ENCODE results near the gene SMIM14.
"Not testable (repeated sequence)": the region's sequence is repeated elsewhere in the genome, so short reads cannot be mapped to it uniquely, and the experiment has no call there.

Gene SMIM14

DNA sequence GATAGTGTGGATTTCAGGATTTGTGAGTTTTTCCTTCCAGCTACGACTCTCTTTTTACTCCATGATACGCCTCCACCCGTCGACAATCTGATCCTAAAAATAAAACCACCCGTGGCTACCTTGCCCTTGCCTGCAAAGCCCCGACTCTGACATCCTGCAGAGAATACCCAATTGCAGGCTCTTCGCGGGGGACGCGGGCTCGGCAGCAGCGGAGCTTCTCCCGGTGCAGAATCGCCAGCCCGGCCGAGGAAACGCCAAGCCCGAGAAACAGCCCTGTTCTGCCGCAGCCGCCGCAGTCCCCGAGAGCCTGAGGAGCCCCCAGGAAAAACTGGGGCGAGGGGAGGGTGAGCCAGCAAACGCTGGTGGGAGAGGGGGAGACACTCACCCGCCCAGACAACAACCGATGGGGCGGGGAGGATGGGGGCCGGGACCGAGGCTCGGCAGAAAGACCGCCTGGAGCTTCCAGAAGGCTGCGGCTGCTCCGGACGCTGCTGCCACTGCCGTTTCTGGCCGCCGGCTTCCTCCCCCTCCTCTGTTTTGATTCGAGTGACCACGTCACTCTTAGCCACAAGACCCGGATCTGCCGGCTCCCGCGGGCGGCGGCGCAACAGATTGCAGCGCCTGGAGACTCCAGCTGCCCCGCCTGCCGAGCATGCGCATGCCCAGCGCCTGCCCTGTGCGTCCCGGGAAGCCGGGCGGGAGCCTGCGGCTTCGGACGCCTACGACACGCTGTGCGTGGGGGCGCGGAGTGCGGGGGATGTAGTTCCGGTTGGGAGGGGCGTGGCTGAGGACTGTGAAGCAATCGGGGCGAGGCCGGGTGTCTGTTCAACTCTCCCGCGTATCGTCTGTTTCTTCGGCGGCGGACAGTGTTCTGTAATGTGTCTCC lies at the start of gene SMIM14:
Gene SMIM14, minus strand, starts transcription at position 512 of the 886 bp plus-strand sequence. CDS start 33,720 bp downstream, outside the sequence.
- DNase-seq: peak; percentile 87

DNA sequence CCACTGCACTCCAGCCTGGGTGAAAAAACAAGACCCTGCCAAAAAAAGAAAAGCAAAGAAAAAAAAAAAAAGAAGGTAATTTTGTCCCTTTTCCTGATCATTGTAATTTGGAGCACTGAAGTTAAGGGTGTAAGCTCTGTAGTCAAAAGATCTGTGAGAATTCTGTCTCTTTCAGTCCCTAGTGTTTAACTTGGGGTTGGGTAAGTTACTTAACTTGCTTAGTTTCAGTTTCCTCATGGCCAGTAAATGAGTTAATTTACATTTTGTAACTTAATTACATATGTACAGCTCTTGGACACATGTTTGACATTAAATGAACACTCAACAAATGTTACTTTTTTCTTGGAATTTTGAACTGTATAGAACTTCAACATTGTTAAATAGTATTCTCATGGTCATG lies 48.3 kb upstream of the SMIM14 start:
- no peak for DNase-seq

DNA sequence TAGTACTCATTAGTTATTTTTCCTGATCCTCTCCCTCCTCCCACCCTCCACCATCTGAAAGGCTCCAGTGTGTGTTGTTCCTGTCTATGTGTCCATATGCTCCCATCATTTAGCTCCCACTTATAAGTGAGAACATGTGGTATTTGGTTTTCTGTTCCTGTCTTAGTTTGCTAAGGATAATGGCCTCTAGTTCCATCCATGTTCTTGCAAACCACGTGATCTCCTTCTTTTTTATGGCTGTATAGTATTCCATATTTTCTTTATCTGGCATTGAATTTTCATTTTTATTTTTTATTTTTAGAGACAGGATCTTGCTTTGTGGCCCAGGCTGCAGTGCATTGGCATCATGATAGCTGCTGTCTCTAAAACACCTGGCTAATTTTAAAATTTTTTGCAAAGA lies 47.3 kb upstream of the SMIM14 start:
- DNase-seq: no peak

DNA sequence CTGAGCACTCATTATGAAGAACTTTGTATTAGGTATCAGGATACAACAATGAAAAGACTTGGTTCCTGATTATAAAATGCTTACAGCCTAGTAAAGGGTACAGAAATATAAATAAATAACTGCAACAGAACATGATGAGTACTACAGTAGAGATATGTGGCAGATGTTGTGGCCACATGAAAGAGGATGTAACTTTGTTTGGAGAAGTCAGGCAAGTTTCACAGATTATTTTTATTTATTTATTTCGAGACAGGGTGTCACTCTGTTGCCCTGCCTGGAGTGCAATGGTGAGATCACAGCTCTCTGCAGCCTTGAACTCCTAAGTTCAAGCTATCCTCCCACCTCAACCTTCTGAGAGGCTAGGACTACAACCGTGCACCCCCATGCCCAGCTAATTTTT lies 43.5 kb upstream of the SMIM14 start:
- no peak for DNase-seq

DNA sequence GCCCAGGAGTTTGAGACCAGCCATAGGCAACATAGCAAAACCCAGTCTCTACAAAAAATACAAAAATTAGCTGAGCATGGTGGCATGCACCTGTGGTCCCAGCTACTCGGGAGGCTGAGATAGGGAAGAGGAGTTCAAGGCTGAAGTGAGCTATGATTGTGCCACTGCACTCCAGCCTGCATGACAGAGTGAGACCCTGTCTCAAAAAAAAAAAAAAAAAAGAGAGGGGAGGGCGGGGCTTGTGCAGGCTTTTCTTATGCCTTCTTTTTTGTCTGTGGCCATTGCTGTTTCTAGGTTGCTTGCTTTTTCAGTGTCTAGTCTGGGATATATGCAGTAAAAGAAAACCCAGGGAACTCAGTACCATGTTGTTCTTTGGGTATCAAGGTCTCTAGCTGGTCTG lies 42.3 kb upstream of the SMIM14 start:
- not testable (repeated sequence) for DNase-seq

DNA sequence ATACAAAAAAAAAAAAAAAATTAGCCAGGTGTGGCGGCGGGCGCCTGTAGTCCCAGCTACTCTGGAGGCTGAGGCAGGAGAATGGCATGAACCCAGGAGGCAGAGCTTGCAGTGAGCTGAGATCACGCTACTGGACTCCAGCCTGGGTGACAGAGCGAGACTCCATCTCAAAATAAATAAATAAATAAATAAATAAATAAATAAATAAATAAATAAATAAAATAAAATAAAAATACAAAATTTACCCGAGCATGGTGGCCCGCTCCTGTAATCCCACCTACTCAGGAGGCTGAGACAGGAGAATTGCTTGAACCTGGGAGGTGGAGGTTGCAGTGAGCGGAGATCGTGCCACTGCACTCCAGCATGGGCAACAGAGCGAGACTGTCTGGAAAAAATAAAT lies 37.0 kb upstream of the SMIM14 start:
- not testable (repeated sequence) for DNase-seq

DNA sequence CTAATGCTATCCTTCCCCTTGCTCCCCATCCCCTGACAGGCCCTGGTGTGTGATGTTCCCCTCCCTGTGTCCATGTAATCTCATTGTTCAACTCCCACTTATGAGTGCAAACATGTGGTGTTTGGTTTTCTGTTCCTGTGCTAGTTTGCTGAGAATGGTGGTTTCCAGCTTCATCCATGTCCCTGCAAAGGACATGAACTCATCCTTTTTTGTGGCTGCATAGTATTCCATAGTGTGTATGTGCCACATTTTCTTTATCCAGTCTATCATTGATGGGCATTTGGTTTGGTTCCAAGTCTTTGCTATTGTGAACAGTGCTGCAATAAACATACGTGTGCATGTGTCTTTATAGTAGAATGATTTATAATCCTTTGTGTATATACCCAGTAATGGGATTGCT lies 31.6 kb upstream of the SMIM14 start:
- DNase-seq: not testable (repeated sequence)

DNA sequence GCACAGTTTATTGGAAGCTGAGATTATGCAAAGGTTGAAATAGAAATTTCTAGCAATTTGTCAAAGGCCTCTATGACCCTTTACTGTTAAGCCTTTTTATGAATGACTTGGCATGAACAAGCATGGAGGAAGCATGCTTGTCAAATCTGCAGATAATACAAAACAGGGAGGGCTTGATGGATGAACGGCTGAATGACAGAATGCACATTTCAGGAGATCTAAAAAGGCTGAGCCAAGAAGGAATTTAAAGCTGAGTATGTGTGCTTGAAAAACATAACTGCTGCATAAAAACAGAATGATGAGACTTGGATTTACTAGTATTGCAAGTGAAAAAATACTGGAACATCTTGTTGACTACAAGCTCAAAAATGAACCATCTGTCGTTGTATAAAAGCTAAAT lies 30.2 kb upstream of the SMIM14 start:
- no peak for DNase-seq

DNA sequence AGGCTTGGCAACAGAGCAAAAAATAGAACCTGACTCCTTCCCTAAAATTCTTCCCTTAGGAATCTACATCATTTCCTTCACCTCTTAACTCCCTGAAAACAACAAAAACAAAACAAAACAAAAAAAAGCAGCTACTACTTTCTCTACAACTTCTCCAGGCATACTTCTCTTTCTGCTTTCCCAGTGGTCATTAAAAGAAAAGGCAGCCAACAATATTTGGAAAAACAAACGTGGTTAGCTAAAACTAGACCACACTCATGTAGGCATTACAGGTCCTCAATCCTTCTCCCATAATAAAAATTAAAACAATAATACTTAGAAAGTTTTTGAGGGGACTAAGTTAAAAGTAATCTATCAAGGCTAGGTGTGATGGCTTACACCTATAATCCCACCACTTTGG lies 29.0 kb upstream of the SMIM14 start:
- no peak for DNase-seq

DNA sequence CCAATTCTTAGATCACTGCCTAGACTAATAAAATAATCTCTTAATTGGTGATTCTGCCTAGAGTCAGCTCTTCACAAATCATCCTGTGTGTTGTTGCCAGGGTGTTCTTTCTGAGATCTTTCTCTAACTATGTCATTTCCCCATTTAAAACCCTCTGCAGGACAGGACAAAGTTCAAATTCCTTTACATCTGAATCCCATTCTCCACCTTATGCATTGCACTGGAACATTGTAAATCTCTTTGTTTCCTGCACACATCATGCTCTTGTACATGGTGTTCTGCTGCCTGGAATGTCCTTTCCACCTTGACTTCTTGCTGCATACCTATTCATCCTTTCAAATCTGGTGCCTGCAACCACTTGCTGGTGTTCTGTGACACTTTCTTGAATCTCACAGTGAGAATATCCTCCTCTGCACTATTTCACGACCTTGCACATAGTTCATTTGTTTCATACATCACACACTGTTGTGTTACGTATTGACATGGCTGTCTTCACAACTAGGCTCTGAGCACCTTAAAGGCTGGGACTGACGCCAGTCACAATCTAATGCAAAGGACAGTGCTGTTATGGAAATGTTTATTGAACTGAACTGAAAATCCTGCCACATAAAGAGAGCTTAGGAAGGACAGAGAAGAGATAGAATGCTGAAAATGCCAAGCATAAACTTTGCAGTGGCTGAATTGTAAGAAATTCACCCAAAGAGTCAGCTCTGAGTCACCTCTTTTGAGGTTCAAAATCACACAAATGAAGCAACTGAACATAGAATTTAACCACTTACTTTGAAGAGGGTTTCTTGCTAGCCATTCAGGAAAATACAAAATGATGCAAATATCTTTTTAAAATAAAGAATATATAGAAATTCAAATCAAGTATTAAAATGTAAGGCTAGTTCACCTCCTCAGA lies 26.4 kb upstream of the SMIM14 start:
- no peak for DNase-seq

DNA sequence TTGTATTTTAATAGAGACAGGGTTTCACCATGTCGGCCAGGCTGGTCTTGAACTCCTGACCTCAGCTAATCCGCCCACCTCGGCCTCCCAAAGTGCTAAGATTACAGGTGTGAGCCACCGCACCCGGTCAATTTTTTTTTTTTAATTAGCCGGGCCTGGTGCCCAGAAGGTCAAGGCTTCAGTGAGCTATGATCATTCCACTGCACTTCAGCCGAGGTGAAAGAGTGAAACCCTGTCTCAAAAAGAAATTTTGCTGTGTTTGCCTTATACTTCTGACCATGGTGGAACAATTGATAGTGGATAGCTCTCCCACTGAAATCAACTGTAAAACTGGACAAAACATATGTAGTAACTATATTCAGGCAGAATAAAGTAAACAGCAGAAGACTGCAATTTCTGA lies 24.0 kb upstream of the SMIM14 start:
- DNase-seq: no peak

DNA sequence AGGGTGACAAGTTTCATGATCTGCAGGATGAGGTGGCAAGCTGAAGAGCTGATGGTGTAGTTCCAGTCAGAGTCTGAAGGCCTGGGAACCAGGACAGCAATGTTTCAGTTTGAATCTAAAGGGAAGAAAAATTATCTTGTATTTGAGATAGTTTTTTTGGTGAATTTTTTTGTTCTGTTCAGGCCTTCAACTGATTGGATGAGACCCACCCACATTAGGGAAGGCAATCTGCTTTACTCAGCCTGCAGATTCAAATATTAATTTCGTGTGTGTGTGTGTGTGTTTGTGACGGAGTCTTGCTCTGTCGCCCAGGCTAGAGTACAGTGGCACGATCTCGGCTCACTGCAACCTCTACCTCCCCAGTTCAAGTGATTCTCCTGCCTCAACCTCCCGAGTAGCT lies 22.1 kb upstream of the SMIM14 start:
- DNase-seq: no peak

DNA sequence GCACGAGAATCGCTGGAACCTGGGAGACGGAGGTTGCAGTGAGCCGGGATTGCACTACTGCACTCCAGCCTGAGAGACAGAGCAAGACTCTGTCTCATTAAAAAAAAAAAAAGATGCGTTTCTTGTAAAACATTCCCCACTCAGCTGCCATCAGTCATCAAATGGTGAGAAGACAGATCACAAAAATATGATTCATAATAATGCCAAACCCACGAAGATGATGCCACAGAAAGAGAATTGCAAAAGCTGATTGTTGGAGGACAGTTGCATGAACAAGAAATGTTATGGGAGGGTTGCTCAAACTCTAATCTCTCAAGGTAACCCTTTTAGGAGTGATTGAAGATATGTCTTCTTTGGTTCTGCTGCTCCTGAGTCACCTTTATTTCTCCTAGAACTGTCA lies 21.4 kb upstream of the SMIM14 start:
- DNase-seq: no peak

DNA sequence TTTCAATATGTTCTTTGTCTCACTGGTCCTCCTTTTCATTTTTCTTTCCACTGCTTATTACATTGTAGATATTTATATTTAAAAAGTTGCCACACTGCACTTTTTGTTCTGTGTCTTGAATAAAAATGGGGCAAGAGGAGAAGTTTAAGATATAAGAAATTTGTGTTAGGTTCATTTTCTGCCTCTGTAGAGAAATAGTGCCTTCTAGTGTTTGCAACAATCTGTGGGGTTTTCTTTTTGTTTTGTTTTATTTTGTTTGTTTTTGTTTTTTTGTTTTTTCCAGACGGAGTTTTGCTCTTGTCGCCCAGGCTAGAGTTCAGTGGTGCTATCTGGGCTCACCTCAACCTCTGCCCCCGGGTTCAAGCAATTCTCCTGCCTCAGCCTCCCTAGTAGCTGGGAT lies 20.1 kb upstream of the SMIM14 start:
- DNase-seq: no peak

DNA sequence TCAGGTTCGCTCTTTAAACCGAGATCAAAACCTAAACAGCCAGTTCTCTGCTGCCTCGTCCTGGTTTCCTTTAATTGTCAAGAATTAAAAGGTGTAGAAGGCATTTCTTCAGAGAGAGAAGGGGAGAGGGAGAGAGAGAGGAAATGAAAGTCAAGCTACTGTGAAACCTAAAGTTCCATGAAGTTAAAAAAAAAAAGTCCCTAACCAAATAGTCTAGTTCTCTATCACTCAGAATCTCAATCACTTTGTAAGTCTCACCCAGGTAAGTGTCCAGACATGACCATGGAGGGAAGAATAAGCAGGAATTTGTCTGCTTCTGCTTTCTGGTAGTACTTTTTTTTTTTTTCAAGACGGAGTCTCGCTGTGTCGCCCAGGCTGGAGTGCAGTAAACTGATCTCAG lies 18.8 kb upstream of the SMIM14 start:
- DNase-seq: no peak

DNA sequence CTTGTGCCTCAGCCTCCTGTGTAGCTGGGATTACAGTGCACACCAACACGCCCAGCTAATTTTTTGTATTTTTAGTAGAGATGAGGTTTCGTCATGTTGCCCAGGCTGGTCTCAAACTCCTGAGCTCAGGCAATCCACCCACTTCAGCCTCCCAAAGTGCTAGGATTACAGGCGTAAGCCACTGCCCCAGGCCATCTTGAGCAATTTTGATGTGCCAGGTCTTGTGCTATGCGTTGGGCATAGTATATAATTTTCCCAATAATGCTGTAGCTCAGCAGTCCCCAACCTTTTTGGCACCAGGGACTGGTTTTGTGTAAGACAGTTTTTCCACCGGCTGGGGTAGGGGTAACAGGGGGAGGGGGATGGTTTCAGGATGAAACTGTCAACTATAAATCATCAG lies 18.0 kb upstream of the SMIM14 start:
- not testable (repeated sequence) for DNase-seq

DNA sequence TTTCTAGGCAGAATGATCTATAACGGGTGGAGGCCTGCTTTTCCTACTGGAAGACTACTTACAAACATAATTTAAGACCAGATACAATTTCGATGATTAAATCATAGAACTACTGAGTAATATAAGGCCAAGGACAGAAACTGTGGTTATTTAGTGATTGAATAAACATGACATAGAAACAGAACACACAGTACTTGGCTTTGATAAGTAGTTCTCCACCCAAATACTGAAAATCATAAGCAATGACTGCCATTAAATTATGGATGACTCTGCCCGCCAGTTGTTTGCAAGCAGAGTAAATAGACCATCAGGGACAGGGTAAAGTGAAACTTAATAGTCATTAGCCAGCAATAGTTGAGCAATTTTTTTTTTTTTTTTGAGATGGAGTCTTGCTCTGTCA lies 17.2 kb upstream of the SMIM14 start:
- DNase-seq: no peak

DNA sequence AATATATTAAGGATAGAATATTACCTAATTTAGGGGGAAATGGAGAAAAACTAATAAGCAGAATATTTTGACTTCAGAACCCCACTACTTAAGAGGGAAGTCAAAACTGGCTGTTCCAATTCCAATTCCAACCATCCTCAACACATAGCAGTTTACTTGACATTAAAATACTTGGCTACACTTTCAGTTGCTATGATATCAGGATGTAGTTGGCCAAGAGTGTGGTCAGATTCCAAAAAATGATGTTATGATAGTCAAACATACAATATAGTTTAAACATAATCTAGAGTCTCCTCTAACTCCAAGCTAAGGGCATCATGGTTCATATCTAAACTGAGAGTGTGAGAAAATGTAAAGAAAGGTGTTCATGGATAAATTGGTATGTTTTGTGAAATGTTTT lies 16.5 kb upstream of the SMIM14 start:
- DNase-seq: no peak

DNA sequence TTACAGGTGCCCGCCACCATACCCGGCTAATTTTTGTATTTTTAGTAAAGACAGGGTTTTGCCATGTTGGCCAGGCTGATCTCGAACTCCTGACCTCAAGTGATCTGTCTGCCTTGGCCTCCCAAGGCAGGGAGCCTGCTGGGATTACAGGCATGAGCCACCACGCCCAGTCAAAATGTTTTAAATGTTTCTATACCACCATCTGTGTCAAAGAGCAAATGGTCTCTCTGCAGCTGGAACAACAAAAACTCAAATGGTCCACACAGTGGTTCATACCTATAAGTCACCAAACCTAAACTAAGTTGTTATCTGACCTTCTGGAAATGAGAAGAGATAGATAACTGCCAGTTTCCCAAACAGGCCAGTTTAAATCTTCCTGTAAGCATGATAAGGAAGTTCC lies 12.9 kb upstream of the SMIM14 start:
- not testable (repeated sequence) for DNase-seq

DNA sequence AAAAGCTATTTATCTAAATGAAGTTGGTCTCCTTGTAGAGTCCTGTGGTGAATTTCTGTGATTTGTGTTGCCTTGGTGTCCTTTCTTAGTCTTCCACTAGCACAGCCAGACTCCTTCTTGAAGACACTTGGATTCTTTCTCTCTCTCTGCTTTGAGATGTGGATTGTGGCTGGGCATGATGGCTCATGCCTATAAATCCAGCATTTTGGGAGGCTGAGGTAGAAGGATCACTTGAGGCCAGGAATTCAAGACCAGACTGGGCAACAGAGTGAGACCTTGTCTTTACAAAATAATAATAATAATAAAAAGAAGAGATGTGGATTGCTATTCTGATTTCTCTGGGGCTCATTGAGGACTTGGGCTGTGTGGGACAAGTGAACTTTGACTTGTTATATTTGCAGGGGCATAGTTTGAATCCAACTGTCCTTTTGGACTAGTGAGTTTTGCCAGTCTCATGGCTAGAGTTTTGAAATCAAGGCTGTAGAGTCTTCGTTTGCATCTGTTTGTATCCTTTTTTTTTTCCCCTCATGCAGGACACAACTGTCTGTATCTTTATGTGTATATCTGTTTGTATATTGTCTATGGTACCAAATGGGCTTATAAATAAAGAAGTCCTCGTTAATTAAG lies 11.1 kb upstream of the SMIM14 start:
- no peak for DNase-seq

DNA sequence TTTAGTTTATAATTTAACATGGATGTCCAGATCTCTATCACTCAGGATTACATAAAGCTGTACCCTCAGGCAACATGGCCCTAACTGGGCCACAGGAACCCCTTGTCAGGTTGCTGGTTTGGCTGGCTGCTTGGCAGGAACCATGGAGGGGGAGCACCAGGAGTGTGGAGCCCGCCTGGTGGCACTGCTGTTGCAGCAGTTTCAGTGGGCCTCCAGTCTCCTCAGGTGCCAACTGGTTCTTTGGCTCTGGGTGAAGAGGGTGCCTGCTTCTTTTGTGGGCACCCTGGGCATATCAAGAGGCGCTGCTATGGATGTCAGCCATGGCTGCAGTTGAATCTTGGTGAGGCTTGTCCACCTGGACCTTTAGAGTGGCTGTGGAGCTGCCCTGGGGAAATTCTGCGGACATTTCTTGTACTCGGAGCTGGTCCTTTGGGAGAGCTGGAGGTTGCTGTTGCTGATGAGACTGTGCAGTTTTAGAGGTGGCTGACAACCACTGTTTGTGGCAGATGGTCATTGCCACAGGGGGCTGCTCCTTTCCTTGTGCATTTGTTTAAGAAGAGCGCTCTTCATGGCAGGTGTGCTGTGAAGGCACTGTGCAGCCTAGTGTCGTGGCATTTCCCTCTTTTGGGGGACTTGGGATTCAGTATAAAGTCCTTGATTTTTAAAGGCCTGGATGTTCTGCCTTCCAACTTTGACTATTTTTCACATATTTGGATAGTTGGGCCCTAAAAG lies 10.3 kb upstream of the SMIM14 start:
- no peak for DNase-seq

DNA sequence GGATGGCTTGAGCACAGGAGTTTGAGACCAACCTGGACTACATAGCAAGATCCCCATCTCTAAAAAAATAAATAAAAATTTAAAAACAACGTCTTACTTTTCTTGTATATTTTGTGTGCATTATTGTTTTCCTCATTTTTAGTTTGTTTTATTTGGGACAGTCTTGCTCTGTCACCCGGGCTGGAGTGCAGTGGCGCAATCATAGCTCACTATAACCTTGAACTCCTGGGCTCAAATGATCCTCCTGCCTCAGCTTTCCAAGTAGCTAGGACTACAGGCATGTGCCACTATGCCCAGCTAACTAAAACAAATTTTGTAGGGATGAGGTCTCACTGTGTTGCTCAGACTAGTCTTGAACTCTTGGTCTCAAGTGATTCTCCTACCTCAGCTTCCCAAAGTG lies 9.5 kb upstream of the SMIM14 start:
- no peak for DNase-seq
